ENCODE results near the gene KNDC1.
"Not testable (repeated sequence)": the region's sequence is repeated elsewhere in the genome, so short reads cannot be mapped to it uniquely, and the experiment has no call there.

KNDC1 gene

GRCh38 chr10:133126431-133127290 is 33.4 kb upstream of the KNDC1 start:
- no peak for DNase-seq (ENCODE audit: low read depth, low spot score)

GRCh38 chr10:133127291-133128125 is 32.5 kb upstream of the KNDC1 start:
- DNase-seq (ENCODE audit: low read depth, low spot score), result no peak

- no peak for DNase-seq (ENCODE audit: low read depth, low spot score)
These were observed 31.6 kb upstream of the KNDC1 start for GRCh38 chr10:133128126-133129070.

- DNase-seq (ENCODE audit: low read depth, low spot score), result no peak
These were observed 30.8 kb upstream of the KNDC1 start for GRCh38 chr10:133129071-133129858.

GRCh38 chr10:133129859-133130495 is 30.0 kb upstream of the KNDC1 start:
- no peak for DNase-seq (ENCODE audit: low read depth, low spot score)

- DNase-seq (ENCODE audit: low read depth, low spot score), result no peak
These were observed 29.4 kb upstream of the KNDC1 start for GRCh38 chr10:133130602-133131001.

GRCh38 chr10:133131053-133131452 is 29.0 kb upstream of the KNDC1 start:
- no peak for DNase-seq (ENCODE audit: low read depth, low spot score)

GRCh38 chr10:133131734-133132472 is 28.1 kb upstream of the KNDC1 start:
- DNase-seq (ENCODE audit: low read depth, low spot score), result no peak

GRCh38 chr10:133132473-133133291 is 27.3 kb upstream of the KNDC1 start:
- no peak for DNase-seq (ENCODE audit: low read depth, low spot score)

GRCh38 chr10:133133471-133134231 is 26.4 kb upstream of the KNDC1 start:
- no peak for DNase-seq (ENCODE audit: low read depth, low spot score)

- no peak for DNase-seq (ENCODE audit: low read depth, low spot score)
These were observed 25.5 kb upstream of the KNDC1 start for GRCh38 chr10:133134411-133135115.

- no peak for DNase-seq (ENCODE audit: low read depth, low spot score)
These were observed 24.9 kb upstream of the KNDC1 start for GRCh38 chr10:133135116-133135465.

GRCh38 chr10:133137486-133138145 is 22.4 kb upstream of the KNDC1 start:
- not testable (repeated sequence) for DNase-seq (ENCODE audit: low read depth, low spot score)

- no peak for DNase-seq (ENCODE audit: low read depth, low spot score)
These were observed 20.4 kb upstream of the KNDC1 start for GRCh38 chr10:133139551-133140065.

GRCh38 chr10:133140417-133141143 is 19.4 kb upstream of the KNDC1 start:
- no peak for DNase-seq (ENCODE audit: low read depth, low spot score)
